Measurements from ENCODE around the gene MATR3.

GRCh38 chr5:139294374-139295165, 1.0 kb downstream of the MATR3 start:
- TF ChIP-seq CTCF (IDR thresholded peaks at IDR 0.05) = peak; percentile 72; the same call in 1 of the 2 replicates
- TF ChIP-seq POLR2AphosphoS5 (IDR thresholded peaks at IDR 0.05; ENCODE audit: low read depth, low read length) = peak; percentile 64; the same call in 1 of the 2 replicates
- TF ChIP-seq SIN3A (IDR thresholded peaks at IDR 0.05; ENCODE audit: borderline replicate concordance, insufficient read depth, low read depth, low read length) = no peak
- peak; percentile 76 for TF ChIP-seq TCF7L2 (IDR thresholded peaks at IDR 0.05; ENCODE audit: low read depth, low read length)
- TF ChIP-seq REST (IDR thresholded peaks at IDR 0.05; ENCODE audit: insufficient read depth in 1 of 2, low read depth in 2 of 2, low read length in 1 of 2) = no peak

All from Panc1 (cell line).